ENCODE measurements around the gene FAM20A. TPM values are rescaled to one million over a fixed set of nuclear protein-coding genes. Genes with fewer than 3 reads are reported as not detected.
A peak's percentile ranks its signal among the peaks of the same experiment; 100 is the strongest.

Gene FAM20A
- total and polyA plus RNA-seq, 4 donors = 14.9 to 72.0 (median 58.6) TPM

- peak overlapping the region in 1 of 2 donors; percentile 5 for H3K27ac ChIP-seq (ENCODE audit: low read depth in 1 of 2, low read length in 2 of 2)
- H3K4me3 ChIP-seq (ENCODE audit: low read depth in 1 of 3, low read length in 3 of 3) = no peak overlapping the region
- 88% methylated on average over 3 of the region's 3 CpGs for WGBS
- DNase-seq (ENCODE audit: low spot score) = no peak
- H3K4me1 ChIP-seq (ENCODE audit: control insufficient read depth in 4 of 4, insufficient read depth in 4 of 4, low read length in 3 of 4) = peaks cover 9 to 55% (median 45%) of the 10 kb centered on the region in 4 donors
- H3K27me3 ChIP-seq (ENCODE audit: control insufficient read depth in 4 of 4, insufficient read depth in 4 of 4, low read length in 3 of 4) = no peaks in the 10 kb centered on the region
- H3K36me3 ChIP-seq (ENCODE audit: control insufficient read depth in 4 of 4, insufficient read depth in 3 of 4, low read depth in 1 of 4, low read length in 3 of 4) = no peaks in the 10 kb centered on the region
- TF ChIP-seq GABPA (IDR thresholded peaks at IDR 0.05 in 1 of 2, conservative IDR thresholded peaks at IDR 0.05 in 1 of 2) (no peak), HNF4A (conservative IDR thresholded peaks at IDR 0.05) (no peak), YY1 (IDR thresholded peaks at IDR 0.05) (no peak), EGR1 (IDR thresholded peaks at IDR 0.05; ENCODE audit: low read depth in 2 of 2) (no peak), TAF1 (conservative IDR thresholded peaks at IDR 0.05) (no peak), RXRA (IDR thresholded peaks at IDR 0.05) (no peak), FOXA2 (IDR thresholded peaks at IDR 0.05) (no peak), SP1 (IDR thresholded peaks at IDR 0.05) (no peak), NR2F2 (IDR thresholded peaks at IDR 0.05) (no peak), REST (IDR thresholded peaks at IDR 0.05) (no peak), JUND (IDR thresholded peaks at IDR 0.05) (no peak), MAX (IDR thresholded peaks at IDR 0.05) (no peak), ZBTB33 (IDR thresholded peaks at IDR 0.05) (no peak), FOXA1 (IDR thresholded peaks at IDR 0.05) (no peak), RAD21 (IDR thresholded peaks at IDR 0.05) (no peak)
- no peak overlapping the region for H3K9ac ChIP-seq (ENCODE audit: low read depth in 1 of 2, low read length in 2 of 2)
- no peaks in the 10 kb centered on the region for H3K9me3 ChIP-seq (ENCODE audit: control insufficient read depth in 4 of 4, low read length in 3 of 4)
Observed at GRCh38 chr17:68577497-68577821, 23.7 kb downstream of the FAM20A start.

GRCh38 chr17:68576811-68577496 is 24.2 kb downstream of the FAM20A start:
- 81% methylated on average over 8 of the region's 8 CpGs for WGBS
- no peak overlapping the region for H3K9ac ChIP-seq (ENCODE audit: low read depth in 1 of 2, low read length in 2 of 2)
- H3K4me1 ChIP-seq (ENCODE audit: control insufficient read depth in 4 of 4, insufficient read depth in 4 of 4, low read length in 3 of 4) = peaks cover 9 to 50% (median 40%) of the 10 kb centered on the region in 4 donors
- DNase-seq (ENCODE audit: low spot score) = no peak
- peak overlapping the region in 1 of 2 donors; percentile 5 for H3K27ac ChIP-seq (ENCODE audit: low read depth in 1 of 2, low read length in 2 of 2)
- no peaks in the 10 kb centered on the region for H3K36me3 ChIP-seq (ENCODE audit: control insufficient read depth in 4 of 4, insufficient read depth in 3 of 4, low read depth in 1 of 4, low read length in 3 of 4)
- no peak overlapping the region for H3K4me3 ChIP-seq (ENCODE audit: low read depth in 1 of 3, low read length in 3 of 3)
- no peaks in the 10 kb centered on the region for H3K9me3 ChIP-seq (ENCODE audit: control insufficient read depth in 4 of 4, low read length in 3 of 4)
- TF ChIP-seq FOXA2 (IDR thresholded peaks at IDR 0.05) (no peak), NR2F2 (IDR thresholded peaks at IDR 0.05) (no peak), MAX (IDR thresholded peaks at IDR 0.05) (no peak), ZBTB33 (IDR thresholded peaks at IDR 0.05) (no peak)
- no peaks in the 10 kb centered on the region for H3K27me3 ChIP-seq (ENCODE audit: control insufficient read depth in 4 of 4, insufficient read depth in 4 of 4, low read length in 3 of 4)
